Prostate gland (tissue), 2 donors: ENCODE results near the gene DPPA4.

ENCODE experiments used
- CTCF ChIP-seq, 4 experiments: fragments of 200-600 bp in 2 of 4; fragments of 450-650 bp in 2 of 4; sonication (generic) in 2 of 4; IDR thresholded peaks; 1 replicate in 3 of 4; 2 replicates in 1 of 4; pipeline ENCODE4 v1.5.1; 2016 to 2019; ENCODE audit warnings: antibody characterized with exemption in 4 of 4, mild to moderate bottlenecking in 2 of 4, moderate library complexity in 2 of 4
- POLR2A ChIP-seq: fragments of 450-650 bp; IDR thresholded peaks from one replicate; pipeline ENCODE4 v1.6.1; 2016; ENCODE audit warnings: antibody characterized with exemption, mild to moderate bottlenecking
- POLR2AphosphoS5 ChIP-seq: sonication (generic); formaldehyde crosslinking; IDR thresholded peaks from one replicate; pipeline ENCODE4 v1.6.1; 2017; ENCODE audit warnings: antibody characterized with exemption

- TF ChIP-seq POLR2A (no peak), CTCF (IDR thresholded peaks at IDR 0.05) (no peak), POLR2AphosphoS5 (no peak)
These were observed 9.5 kb upstream of the DPPA4 start for GRCh38 chr3:109346770-109347295.
